ENCODE data around the gene ROBO2.

- TF ChIP-seq, protein P1, sequence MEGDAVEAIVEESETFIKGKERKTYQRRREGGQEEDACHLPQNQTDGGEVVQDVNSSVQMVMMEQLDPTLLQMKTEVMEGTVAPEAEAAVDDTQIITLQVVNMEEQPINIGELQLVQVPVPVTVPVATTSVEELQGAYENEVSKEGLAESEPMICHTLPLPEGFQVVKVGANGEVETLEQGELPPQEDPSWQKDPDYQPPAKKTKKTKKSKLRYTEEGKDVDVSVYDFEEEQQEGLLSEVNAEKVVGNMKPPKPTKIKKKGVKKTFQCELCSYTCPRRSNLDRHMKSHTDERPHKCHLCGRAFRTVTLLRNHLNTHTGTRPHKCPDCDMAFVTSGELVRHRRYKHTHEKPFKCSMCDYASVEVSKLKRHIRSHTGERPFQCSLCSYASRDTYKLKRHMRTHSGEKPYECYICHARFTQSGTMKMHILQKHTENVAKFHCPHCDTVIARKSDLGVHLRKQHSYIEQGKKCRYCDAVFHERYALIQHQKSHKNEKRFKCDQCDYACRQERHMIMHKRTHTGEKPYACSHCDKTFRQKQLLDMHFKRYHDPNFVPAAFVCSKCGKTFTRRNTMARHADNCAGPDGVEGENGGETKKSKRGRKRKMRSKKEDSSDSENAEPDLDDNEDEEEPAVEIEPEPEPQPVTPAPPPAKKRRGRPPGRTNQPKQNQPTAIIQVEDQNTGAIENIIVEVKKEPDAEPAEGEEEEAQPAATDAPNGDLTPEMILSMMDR (IDR thresholded peaks at IDR 0.05): no peak
- no peak for TF ChIP-seq POLR2A (IDR thresholded peaks at IDR 0.05)
Observed at GRCh38 chr3:77040926-77041722, 1.2 kb downstream of the ROBO2 start.

All from esophagus squamous epithelium (tissue), 4 donors.